Liver (tissue), 9 donors: ENCODE measurements around the gene USP38. TPM values are rescaled to one million over a fixed set of nuclear protein-coding genes. Genes with fewer than 3 reads are reported as not detected.

ENCODE experiments used
- DNase-seq: peaks from one replicate; pipeline ENCODE4 v3.0.0-alpha.2; 2017; ENCODE audit warnings: low spot score
- H3K27ac ChIP-seq, 2 donors: one replicate each; pipeline ENCODE4 v1.7.0; 2013; ENCODE audit warnings: inconsistent platforms in 2 of 2, low read length in 2 of 2, control low read depth in 1 of 2, low read depth in 1 of 2, mild to moderate bottlenecking in 1 of 2
- H3K27me3 ChIP-seq, 4 donors: one replicate each; pipeline versions ENCODE4 v1.6.1 to v1.7.0; 2013; ENCODE audit warnings: low read length in 3 of 4, inconsistent platforms in 1 of 4, mild to moderate bottlenecking in 1 of 4, moderate library complexity in 1 of 4; ENCODE audit not compliant: control insufficient read depth in 4 of 4, insufficient read depth in 4 of 4
- H3K36me3 ChIP-seq, 4 donors: one replicate each; pipeline versions ENCODE4 v1.6.1 to v1.7.0; 2013; ENCODE audit warnings: low read length in 3 of 4, mild to moderate bottlenecking in 3 of 4, low read depth in 1 of 4, moderate library complexity in 1 of 4; ENCODE audit not compliant: control insufficient read depth in 4 of 4, insufficient read depth in 3 of 4
- H3K4me1 ChIP-seq, 4 donors: one replicate each; pipeline versions ENCODE4 v1.6.1 to v1.7.0; 2013; ENCODE audit warnings: low read length in 3 of 4, mild to moderate bottlenecking in 3 of 4, moderate library complexity in 1 of 4; ENCODE audit not compliant: control insufficient read depth in 4 of 4, insufficient read depth in 4 of 4
- H3K4me3 ChIP-seq, 3 donors: one replicate each; pipeline versions ENCODE4 v1.6.1 to v1.7.0; 2013; ENCODE audit warnings: low read length in 3 of 3, control low read depth in 1 of 3, low read depth in 1 of 3, mild to moderate bottlenecking in 1 of 3
- H3K9ac ChIP-seq, 2 donors: one replicate each; pipeline ENCODE4 v1.7.0; 2013; ENCODE audit warnings: low read length in 2 of 2, mild to moderate bottlenecking in 2 of 2, moderate library complexity in 2 of 2, control low read depth in 1 of 2, low read depth in 1 of 2
- H3K9me3 ChIP-seq, 4 donors: one replicate each; pipeline versions ENCODE4 v1.6.1 to v1.7.0; 2013; ENCODE audit warnings: low read length in 3 of 4; ENCODE audit not compliant: control insufficient read depth in 4 of 4
- ATF3 ChIP-seq: IDR thresholded peaks from 2 replicates; pipeline ENCODE4 v1.6.1; 2016; ENCODE audit warnings: antibody characterized with exemption
- CTCF ChIP-seq: fragments of 150-350 bp; IDR thresholded peaks from 2 replicates; pipeline ENCODE4 v1.5.1; 2017; ENCODE audit warnings: improper control_type of control experiment, low read depth, low read length; ENCODE audit not compliant: missing input control
- EGR1 ChIP-seq, 2 donors: IDR thresholded peaks; 2 replicates each; pipeline ENCODE4 v1.6.1; 2016 to 2018; ENCODE audit warnings: antibody characterized with exemption in 2 of 2, low read depth in 2 of 2
- FOXA1 ChIP-seq: IDR thresholded peaks from 2 replicates; pipeline ENCODE4 v1.6.1; 2016; ENCODE audit warnings: antibody characterized with exemption
- GABPA ChIP-seq, 2 donors: IDR thresholded peaks in 1 of 2; conservative IDR thresholded peaks in 1 of 2; 2 replicates each; pipeline ENCODE4 v1.6.1; 2016; ENCODE audit warnings: antibody characterized with exemption in 2 of 2, mild to moderate bottlenecking in 1 of 2, moderate library complexity in 1 of 2
- HNF4A ChIP-seq, 2 donors: conservative IDR thresholded peaks; 2 replicates each; pipeline ENCODE4 v1.6.1; 2016; ENCODE audit warnings: antibody characterized with exemption in 2 of 2, mild to moderate bottlenecking in 2 of 2
- HNF4G ChIP-seq: IDR thresholded peaks from 2 replicates; pipeline ENCODE4 v1.6.1; 2016; ENCODE audit warnings: antibody characterized with exemption
- JUND ChIP-seq, 2 donors: IDR thresholded peaks; 2 replicates each; pipeline ENCODE4 v1.6.1; 2016; ENCODE audit warnings: antibody characterized with exemption in 2 of 2
- RAD21 ChIP-seq, 2 donors: IDR thresholded peaks; 2 replicates each; pipeline ENCODE4 v1.6.1; 2016; ENCODE audit warnings: antibody characterized with exemption in 2 of 2, mild to moderate bottlenecking in 2 of 2
- REST ChIP-seq: IDR thresholded peaks from 2 replicates; pipeline ENCODE4 v1.6.1; 2016; ENCODE audit warnings: antibody characterized with exemption, mild to moderate bottlenecking
- SP1 ChIP-seq: IDR thresholded peaks from 2 replicates; pipeline ENCODE4 v1.6.1; 2018; ENCODE audit warnings: antibody characterized with exemption, mild to moderate bottlenecking
- TAF1 ChIP-seq: conservative IDR thresholded peaks from 2 replicates; pipeline ENCODE4 v1.6.1; 2016; ENCODE audit warnings: antibody characterized with exemption, mild to moderate bottlenecking
- YY1 ChIP-seq: IDR thresholded peaks from 2 replicates; pipeline ENCODE4 v1.6.1; 2016; ENCODE audit warnings: antibody characterized with exemption, mild to moderate bottlenecking
- ZBTB33 ChIP-seq: IDR thresholded peaks from 2 replicates; pipeline ENCODE4 v1.6.1; 2016; ENCODE audit warnings: antibody characterized with exemption
- WGBS: extraction: QIAGEN DNeasy Blood & Tissue Kit; methylation state at CpG from one replicate; pipeline ENCODE4 v1.1.7; 2013; 5-methylcytosine and 5-hydroxymethylcytosine counted together
- polyA plus RNA-seq, 2 donors: library from polyadenylated mRNA; stranded (reverse) in 1 of 2; unstranded in 1 of 2; fragments of 200-250 nt in 1 of 2; fragments of >200 nt in 1 of 2; fragmentation: Nextera tagmentation in 1 of 2; extraction: Ambion mirVana in 1 of 2; gene quantifications; one replicate each; pipeline versions ENCODE4 v1.2.1 to v1.2.3, GENCODE V29; 2013 to 2015
- total RNA-seq, 2 donors: library from RNA; depleted of rRNA; stranded (reverse); fragments of >200 nt; gene quantifications; one replicate each; pipeline ENCODE4 v1.2.3, GENCODE V29; 2014
- donor health status: healthy.
- donor health status: healthy.
- donor health status: healthy.
- donor health status: healthy.
- donor health status: healthy.

USP38 gene
- total and polyA plus RNA-seq, 4 donors = 6.1 to 36.1 (median 18.2) TPM

- peaks cover 1 to 32% (median 22%) of the 10 kb centered on the region in 4 donors for H3K4me1 ChIP-seq
- H3K9ac ChIP-seq = peak overlapping the region in 1 of 2 donors; percentile 54
- no peaks in the 10 kb centered on the region for H3K27me3 ChIP-seq
- no peak for TF ChIP-seq ZBTB33
- TF ChIP-seq JUND (IDR thresholded peaks at IDR 0.05) = no peak
- TF ChIP-seq EGR1 (IDR thresholded peaks at IDR 0.05; ENCODE audit: low read depth in 2 of 2) = no peak
- peaks cover 1 to 23% (median 9%) of the 10 kb centered on the region in 4 donors for H3K36me3 ChIP-seq
- no peak for DNase-seq
- no peak overlapping the region for H3K4me3 ChIP-seq
- WGBS = 30% methylated on average over 4 of the region's 4 CpGs
- no peak overlapping the region for H3K27ac ChIP-seq
- H3K9me3 ChIP-seq = no peaks in the 10 kb centered on the region
Observed at GRCh38 chr4:143189528-143189927, 4.8 kb downstream of the USP38 start.

- Histone ChIP-seq H3K9me3 (no peaks in the 10 kb centered on the region), H3K4me3 (no peak overlapping the region), H3K4me1 (no peaks in the 10 kb centered on the region), H3K27ac (no peak overlapping the region), H3K36me3 (peaks cover 4 to 65% (median 46%) of the 10 kb centered on the region in 4 donors), H3K9ac (no peak overlapping the region), H3K27me3 (no peaks in the 10 kb centered on the region)
- TF ChIP-seq JUND (IDR thresholded peaks at IDR 0.05) (no peak), ATF3 (no peak), GABPA (IDR thresholded peaks at IDR 0.05 in 1 of 2, conservative IDR thresholded peaks at IDR 0.05 in 1 of 2) (no peak), EGR1 (IDR thresholded peaks at IDR 0.05; ENCODE audit: low read depth in 2 of 2) (no peak)
- DNase-seq = no peak
Observed at GRCh38 chr4:143195581-143195980, 10.9 kb downstream of the USP38 start.

- Histone ChIP-seq H3K4me3 (no peak overlapping the region), H3K36me3 (peaks cover 4 to 66% (median 51%) of the 10 kb centered on the region in 4 donors), H3K9me3 (no peaks in the 10 kb centered on the region), H3K9ac (no peak overlapping the region), H3K27me3 (no peaks in the 10 kb centered on the region), H3K27ac (no peak overlapping the region), H3K4me1 (no peaks in the 10 kb centered on the region)
- 95% methylated on average over 2 of the region's 2 CpGs for WGBS
- no peak for DNase-seq
- no peak for TF ChIP-seq YY1
- TF ChIP-seq ZBTB33 = no peak
- TF ChIP-seq TAF1 = no peak
- TF ChIP-seq CTCF = no peak
- TF ChIP-seq ATF3 = no peak
- no peak for TF ChIP-seq REST
- no peak for TF ChIP-seq FOXA1
- TF ChIP-seq RAD21 (IDR thresholded peaks at IDR 0.05) = no peak
- no peak for TF ChIP-seq HNF4A (conservative IDR thresholded peaks at IDR 0.05)
- TF ChIP-seq HNF4G = no peak
- no peak for TF ChIP-seq SP1
- no peak for TF ChIP-seq JUND (IDR thresholded peaks at IDR 0.05)
Observed at GRCh38 chr4:143196323-143196722, 11.6 kb downstream of the USP38 start.
